Immature natural killer cell (primary cell): ENCODE results near the gene H3-3A. TPM values are rescaled to one million over a fixed set of nuclear protein-coding genes. Genes with fewer than 3 reads are reported as not detected.

ENCODE experiments used
- DNase-seq, 3 donors: peaks; one replicate each; pipeline ENCODE4 v3.0.0; 2022; ENCODE audit warnings: mixed read lengths in 1 of 3
- H3K27ac Mint-ChIP-seq, 6 donors: one replicate each; pipeline ENCODE4 v1.8.0; 2020; ENCODE audit warnings: mixed read lengths in 6 of 6, mild to moderate bottlenecking in 5 of 6, inconsistent platforms in 4 of 6, moderate library complexity in 3 of 6
- H3K27me3 Mint-ChIP-seq, 3 donors: one replicate each; pipeline ENCODE4 v1.8.0; 2020 to 2021; ENCODE audit warnings: low read depth in 3 of 3, mild to moderate bottlenecking in 3 of 3, mixed read lengths in 3 of 3, moderate library complexity in 3 of 3, inconsistent platforms in 1 of 3
- H3K36me3 Mint-ChIP-seq, 3 donors: one replicate each; pipeline ENCODE4 v1.8.0; 2020; ENCODE audit warnings: mixed read lengths in 3 of 3, inconsistent platforms in 2 of 3, mild to moderate bottlenecking in 2 of 3
- H3K4me1 Mint-ChIP-seq, 2 donors: one replicate each; pipeline ENCODE4 v1.8.0; 2020; ENCODE audit warnings: inconsistent platforms in 2 of 2, mild to moderate bottlenecking in 2 of 2, mixed read lengths in 2 of 2, moderate library complexity in 1 of 2
- H3K4me3 Mint-ChIP-seq, 5 donors: one replicate each; pipeline ENCODE4 v1.8.0; 2020; ENCODE audit warnings: mild to moderate bottlenecking in 5 of 5, mixed read lengths in 5 of 5, inconsistent platforms in 3 of 5, moderate library complexity in 3 of 5
- H3K9me3 Mint-ChIP-seq, 6 donors: one replicate each; pipeline ENCODE4 v1.8.0; 2020; ENCODE audit warnings: mild to moderate bottlenecking in 6 of 6, mixed read lengths in 6 of 6, inconsistent platforms in 4 of 6, moderate library complexity in 3 of 6
- polyA plus RNA-seq, 3 donors: library from polyadenylated mRNA; unstranded; fragments of 300-500 nt; fragmentation: Illumina TruSeq; gene quantifications; one replicate each; pipeline ENCODE4 v1.2.3, GENCODE V29; 2021

The H3-3A gene
- polyA plus RNA-seq, 3 donors from 2014 or later: 850 to 1,086 (median 967) TPM

DNA sequence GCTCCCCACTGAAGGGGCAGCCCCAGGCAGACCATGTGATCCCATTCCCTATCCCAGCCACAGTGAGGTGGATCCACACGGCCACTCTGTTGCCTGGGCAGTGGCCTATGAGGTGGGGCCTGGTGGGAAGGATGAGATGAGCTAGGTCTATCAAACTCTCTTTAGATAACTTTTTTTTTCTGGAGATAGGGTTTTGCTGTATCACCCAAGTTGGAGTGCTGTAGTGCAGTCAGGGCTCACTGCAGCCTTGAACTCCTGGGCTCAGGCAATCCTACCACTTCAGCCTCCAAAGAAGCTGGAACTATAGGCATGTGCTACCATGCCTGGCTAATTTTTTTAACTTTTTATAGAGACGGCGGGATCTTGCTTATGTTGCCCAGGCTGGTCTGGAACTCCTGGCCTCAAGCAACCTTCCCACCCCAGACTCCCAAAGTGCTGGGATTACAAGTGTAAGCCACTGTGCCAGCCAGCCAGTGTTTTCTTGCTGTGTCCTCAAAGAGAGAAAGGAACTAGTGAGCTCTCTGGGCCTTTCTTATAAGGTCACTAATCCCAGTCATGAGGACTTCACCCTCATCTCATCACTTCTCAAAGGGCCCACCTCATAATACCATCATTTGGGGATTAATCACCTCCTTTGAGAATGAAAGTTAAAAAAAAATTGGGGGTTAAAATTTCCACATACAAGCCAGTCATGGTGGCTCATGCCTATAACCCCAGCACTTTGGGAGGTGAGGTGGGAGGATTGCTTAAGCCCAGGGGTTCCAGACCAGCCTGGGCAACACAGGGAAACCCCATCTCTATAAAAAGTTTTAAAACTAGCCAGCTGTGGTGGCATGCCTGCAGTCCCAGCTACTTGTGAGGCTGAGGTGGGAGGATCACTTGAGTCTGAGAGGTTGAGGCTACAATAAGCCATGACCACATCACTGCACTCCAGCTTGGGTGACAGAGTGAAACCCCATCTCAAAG is 36.6 kb downstream of the H3-3A start:
- no peak overlapping the region for H3K27ac Mint-ChIP-seq
- peaks cover 13 to 17% of the 10 kb centered on the region in 2 donors for H3K4me1 Mint-ChIP-seq
- H3K27me3 Mint-ChIP-seq: peaks cover 2 to 16% (median 9%) of the 10 kb centered on the region in 3 donors
- no peak for DNase-seq
- no peaks in the 10 kb centered on the region for H3K36me3 Mint-ChIP-seq
- H3K9me3 Mint-ChIP-seq: no peaks in the 10 kb centered on the region
- H3K4me3 Mint-ChIP-seq: peak overlapping the region in 2 of 5 donors; percentile 85 to 91

DNA sequence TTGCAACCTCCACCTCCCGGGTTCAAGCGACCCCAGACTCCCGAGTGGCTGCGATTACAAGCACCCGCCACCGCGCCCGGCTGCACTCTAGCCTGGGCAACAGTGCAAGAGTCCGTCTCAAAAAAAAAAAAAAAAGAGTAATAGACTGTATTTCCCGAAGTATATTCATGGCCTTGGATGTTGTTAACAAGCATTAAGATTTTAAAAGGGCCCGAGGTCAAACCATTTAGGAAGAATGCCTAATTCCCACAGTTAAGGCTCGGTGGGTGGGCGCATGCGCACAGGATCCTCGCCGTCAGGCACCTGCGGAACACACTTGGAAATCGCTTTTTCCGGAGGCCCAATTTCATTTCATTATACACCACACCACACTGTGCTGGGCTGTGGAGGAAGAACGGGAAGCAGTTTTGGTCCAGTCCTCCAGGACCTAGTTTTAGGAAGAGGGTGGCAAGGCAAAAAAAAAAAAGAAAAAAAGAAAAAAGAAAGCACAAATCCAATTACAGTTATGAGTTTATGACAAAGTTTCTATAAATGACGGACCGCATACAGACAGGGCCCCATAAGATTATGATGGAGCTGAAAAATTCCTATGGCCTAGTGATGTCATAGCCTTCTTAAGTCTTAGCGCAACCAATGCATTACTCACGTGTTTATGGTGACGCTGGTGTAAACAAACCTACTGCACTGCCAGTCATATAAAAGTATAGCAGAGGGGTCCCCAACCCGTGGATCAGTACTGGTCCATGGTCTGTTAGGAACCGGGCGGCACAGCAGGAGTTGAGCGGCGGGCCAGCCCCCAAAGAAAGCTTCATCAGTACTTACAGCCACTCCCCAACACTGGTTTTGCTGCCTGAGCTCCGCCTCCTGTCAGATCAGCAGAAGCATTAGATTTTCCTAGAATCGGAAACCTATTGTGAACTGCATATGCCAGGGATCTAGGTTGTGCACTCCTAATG is 38.2 kb downstream of the H3-3A start:
- no peaks in the 10 kb centered on the region for H3K9me3 Mint-ChIP-seq
- peak overlapping the region; percentile 83 to 91 (median 85) for H3K4me3 Mint-ChIP-seq
- H3K27me3 Mint-ChIP-seq: peaks cover 4 to 12% (median 10%) of the 10 kb centered on the region in 3 donors
- H3K36me3 Mint-ChIP-seq: no peaks in the 10 kb centered on the region
- H3K27ac Mint-ChIP-seq: peak overlapping the region in 4 of 6 donors; percentile 45 to 81 (median 70)
- peaks cover 13 to 17% of the 10 kb centered on the region in 2 donors for H3K4me1 Mint-ChIP-seq
- DNase-seq: peak; percentile 31 to 42 (median 37)

DNA sequence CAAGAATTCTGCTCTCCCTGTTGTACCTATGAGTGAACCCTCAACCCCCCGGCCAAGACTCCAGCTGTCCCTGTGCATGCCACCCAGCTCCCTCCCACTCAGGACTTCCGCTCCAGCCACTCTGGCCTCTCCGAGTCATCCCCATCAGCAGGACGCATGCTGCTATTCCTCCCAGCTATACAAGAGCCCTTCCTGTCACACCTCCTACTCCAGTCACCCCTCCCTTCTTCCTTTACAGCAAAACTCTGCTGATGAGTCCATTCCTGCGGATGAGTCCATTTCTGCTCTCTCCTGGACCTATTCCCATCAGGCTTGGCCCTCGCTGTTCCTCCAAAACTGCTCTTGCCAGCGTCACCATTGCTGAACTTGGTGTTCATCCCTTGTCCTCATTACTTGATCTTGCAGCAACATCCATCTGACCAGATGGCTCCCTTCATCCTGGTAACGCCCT is 42.2 kb downstream of the H3-3A start:
- DNase-seq: no peak
- peaks cover 15 to 26% of the 10 kb centered on the region in 2 donors for H3K4me1 Mint-ChIP-seq
- H3K36me3 Mint-ChIP-seq: no peaks in the 10 kb centered on the region
- H3K27ac Mint-ChIP-seq: no peak overlapping the region
- no peaks in the 10 kb centered on the region for H3K9me3 Mint-ChIP-seq
- no peak overlapping the region for H3K4me3 Mint-ChIP-seq
- peaks cover 8 to 15% (median 9%) of the 10 kb centered on the region in 3 donors for H3K27me3 Mint-ChIP-seq

DNA sequence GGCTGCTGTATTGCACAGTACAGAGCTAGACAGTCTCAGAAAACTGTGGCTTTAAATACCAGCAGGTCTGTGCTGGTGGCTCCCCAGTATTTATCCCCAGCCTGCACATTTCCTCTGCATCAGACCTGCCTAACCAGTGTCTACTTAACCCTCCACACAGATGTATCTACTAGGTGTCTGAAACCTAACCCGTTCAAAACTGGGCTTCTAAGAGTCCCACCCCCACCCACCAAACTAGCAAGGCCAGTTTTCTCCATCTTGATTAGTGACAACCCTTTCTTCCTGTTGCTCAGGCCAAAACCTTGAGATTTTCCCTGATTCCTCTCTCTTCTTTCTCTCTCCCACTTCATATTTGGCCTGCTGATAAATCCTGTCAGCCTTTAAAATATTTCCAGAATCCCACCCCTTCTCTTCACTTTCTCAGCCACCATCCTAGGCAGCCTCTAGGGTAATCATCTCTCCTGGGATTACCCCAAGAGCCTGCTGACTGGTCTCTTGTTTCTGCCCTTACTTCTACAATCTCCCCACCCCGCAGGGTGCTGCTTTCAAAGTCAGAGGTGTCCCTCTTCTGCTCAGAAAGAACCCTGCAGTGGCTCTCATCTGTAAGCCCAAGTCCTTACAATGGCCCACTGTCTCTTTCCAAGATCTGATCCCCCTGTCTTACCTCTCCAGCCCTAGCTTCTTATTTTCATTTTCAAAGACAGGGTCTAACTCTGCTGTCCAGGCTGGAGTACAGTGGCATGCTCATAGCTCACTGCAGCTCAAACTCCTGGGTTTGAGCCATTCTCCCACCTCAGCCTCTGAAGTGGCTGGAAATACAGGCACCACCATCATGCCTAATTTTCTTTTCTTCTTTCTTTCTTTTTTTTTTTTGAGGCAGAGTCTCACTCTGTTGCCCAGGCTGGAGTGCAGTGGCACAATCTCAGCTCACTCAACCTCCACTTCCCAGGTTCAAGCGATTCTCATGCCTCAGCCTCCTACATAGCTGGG is 45.2 kb downstream of the H3-3A start:
- Mint-ChIP-seq H3K9me3 (no peaks in the 10 kb centered on the region), H3K27me3 (peaks cover 2 to 9% (median 8%) of the 10 kb centered on the region in 3 donors), H3K4me3 (peak overlapping the region in 1 of 5 donors; percentile 18), H3K4me1 (peaks cover 20 to 29% of the 10 kb centered on the region in 2 donors), H3K27ac (peak overlapping the region; percentile 20 to 80 (median 59)), H3K36me3 (no peaks in the 10 kb centered on the region)
- no peak for DNase-seq

DNA sequence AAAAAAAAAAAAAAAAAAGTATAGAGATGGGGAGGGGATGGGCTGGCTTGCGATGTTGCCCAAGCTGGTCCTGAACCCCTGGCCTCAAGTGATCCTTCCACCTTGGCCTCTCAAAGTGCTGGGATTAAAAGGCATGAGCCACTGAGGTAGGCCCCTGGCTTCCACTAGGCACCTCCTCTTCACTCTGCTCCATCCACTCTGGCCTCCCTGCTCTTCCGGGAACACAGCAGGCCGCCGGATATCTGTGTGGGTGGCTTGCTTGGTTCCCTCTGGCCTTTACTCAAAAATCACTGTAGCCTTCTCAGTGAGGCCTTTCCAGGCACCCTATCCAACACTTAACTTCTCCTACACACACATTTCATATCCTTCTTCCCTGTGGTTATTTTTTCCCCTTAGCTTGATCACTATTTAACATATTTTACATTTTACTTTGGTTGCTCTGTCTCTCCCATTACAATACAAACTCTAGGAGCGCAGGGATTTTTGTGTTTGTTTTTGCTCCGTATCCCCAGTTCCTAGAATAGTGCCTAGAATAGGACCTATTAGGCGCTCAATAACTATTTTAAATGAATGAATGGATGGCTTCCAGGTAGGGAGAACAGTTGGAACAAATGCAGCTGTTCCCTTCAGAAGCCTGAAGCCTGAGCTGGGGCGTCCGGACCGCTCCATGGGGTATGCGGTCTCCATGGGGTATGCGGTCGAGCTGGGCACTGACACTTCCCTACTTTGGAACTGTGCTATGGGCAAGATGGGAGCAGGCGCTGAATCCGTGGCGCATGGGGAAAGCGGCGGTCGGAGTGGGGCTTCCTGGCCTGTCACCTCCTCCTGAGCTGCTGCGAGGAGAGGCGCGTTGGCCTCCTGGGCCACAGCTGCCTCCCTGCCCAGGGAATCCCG is 46.7 kb downstream of the H3-3A start:
- Mint-ChIP-seq H3K9me3 (no peaks in the 10 kb centered on the region), H3K27ac (peak overlapping the region; percentile 91 to 97 (median 94)), H3K4me1 (peaks cover 20 to 29% of the 10 kb centered on the region in 2 donors), H3K4me3 (peak overlapping the region; percentile 92 to 98 (median 95)), H3K36me3 (no peaks in the 10 kb centered on the region), H3K27me3 (peaks cover 2 to 10% (median 8%) of the 10 kb centered on the region in 3 donors)
- DNase-seq: no peak

DNA sequence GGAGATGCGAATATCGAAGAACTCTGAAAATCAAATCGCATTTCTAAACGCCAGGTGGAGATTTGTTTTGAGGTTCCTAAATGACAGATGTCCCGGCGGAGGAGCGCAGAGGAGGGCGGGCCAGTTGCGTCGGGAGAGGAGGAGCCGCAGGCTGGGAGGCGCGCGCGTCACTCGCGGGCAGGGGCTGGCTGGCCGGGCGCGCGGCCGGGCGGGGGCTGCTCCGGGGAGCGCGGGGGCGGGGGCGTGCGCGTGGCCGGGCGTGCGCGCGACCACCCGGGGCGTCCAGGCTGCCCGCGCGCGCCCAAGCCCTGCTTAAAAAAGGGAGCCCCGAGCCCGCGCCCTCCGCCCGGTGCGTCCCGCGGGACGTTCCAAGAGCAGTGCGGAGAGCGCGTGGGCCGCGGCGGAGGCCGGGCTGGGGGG is 47.3 kb downstream of the H3-3A start:
- H3K4me3 Mint-ChIP-seq: peak overlapping the region; percentile 92 to 98 (median 95)
- no peaks in the 10 kb centered on the region for H3K9me3 Mint-ChIP-seq
- DNase-seq: peak; percentile 79 to 84 (median 83)
- H3K27me3 Mint-ChIP-seq: peaks cover 2 to 10% (median 8%) of the 10 kb centered on the region in 3 donors
- H3K36me3 Mint-ChIP-seq: no peaks in the 10 kb centered on the region
- H3K27ac Mint-ChIP-seq: peak overlapping the region; percentile 91 to 97 (median 94)
- H3K4me1 Mint-ChIP-seq: peaks cover 20 to 29% of the 10 kb centered on the region in 2 donors

DNA sequence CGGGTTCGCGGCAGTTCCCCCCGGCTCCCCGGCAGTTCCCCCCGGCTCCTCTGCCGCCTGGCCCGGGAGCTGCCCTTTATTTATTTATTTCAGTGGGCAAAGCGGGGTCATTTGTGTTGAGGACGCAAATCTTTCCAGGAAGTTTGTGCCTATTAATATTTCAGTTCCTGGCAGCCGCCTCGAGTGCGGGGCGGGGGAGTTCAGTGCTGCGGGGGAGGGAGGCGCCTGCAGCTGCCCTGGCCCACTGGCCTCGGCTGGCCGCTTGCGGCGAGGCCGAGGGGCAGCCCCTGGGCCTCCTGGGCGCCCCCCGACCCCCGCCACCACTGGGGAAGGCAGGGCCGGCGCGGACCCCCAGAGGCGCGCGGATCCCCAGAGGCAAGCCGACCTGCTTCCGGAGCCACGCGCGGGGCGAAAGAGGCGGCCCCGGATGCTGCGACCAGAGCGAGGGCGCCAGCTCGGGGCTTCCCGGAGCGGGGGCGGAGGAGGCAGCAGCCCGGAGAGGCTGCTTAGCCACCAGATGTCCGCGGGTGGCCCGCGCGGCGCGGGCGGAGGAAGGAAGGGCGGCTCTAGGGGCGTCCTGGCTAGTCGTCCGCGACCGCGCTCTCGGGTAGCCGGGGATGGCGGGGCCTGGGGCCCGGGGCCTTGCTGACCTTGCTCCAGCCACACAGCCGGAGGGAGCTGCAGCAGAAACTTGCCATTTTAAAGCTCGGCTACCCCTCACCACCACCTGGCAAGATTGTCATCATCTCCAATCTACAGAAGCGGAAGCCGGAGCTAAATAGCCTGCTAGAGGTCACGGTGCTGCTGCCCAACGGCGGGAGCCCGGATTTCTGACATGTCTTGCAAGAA is 48.0 kb downstream of the H3-3A start:
- H3K27ac Mint-ChIP-seq: peak overlapping the region; percentile 84 to 92 (median 89)
- no peaks in the 10 kb centered on the region for H3K9me3 Mint-ChIP-seq
- peaks cover 2 to 9% (median 5%) of the 10 kb centered on the region in 3 donors for H3K27me3 Mint-ChIP-seq
- peak; percentile 80 to 83 (median 81) for DNase-seq
- peaks cover 20 to 29% of the 10 kb centered on the region in 2 donors for H3K4me1 Mint-ChIP-seq
- peak overlapping the region; percentile 74 to 81 (median 80) for H3K4me3 Mint-ChIP-seq
- H3K36me3 Mint-ChIP-seq: no peaks in the 10 kb centered on the region

DNA sequence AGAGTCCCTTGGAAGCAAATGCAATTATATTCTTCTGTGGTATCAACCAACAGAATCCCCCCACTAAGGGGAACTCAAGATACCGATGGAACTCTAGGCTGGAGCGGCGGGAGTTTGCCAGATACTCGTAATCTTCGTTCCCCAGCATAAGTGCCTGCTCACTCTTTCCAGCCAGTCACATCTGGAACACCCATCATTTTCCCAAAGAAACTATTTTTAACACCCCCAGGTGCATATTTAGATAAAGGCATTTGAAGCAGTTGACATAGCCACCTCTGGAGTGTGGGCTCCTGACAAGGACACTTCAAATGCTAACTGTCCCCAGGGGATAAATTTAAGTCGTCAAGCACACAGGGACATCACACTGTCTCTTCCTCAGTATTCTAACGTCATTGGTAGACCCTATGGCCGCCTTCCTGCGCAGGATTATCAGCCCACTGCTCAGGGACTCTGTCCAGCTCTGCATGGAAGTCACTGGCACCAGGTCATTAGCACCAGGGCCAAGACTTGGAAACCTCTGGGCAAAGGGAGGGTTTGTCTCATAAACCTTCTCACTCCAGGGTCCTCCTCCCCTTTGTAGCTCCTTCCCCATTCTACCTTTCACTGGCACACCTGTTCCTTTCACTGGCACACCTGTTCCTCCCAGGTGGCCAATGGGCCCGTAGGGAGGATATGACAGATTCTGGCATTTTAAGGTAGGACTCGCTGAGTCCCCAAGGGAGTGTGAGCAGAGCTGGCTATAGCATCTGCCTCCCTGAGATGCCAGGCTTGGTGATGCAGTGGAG is 48.8 kb downstream of the H3-3A start:
- peak overlapping the region; percentile 84 to 92 (median 87) for H3K27ac Mint-ChIP-seq
- H3K4me1 Mint-ChIP-seq: peaks cover 20 to 29% of the 10 kb centered on the region in 2 donors
- H3K27me3 Mint-ChIP-seq: peaks cover 2 to 9% (median 5%) of the 10 kb centered on the region in 3 donors
- H3K4me3 Mint-ChIP-seq: peak overlapping the region; percentile 74 to 81 (median 80)
- no peak for DNase-seq
- no peaks in the 10 kb centered on the region for H3K36me3 Mint-ChIP-seq
- H3K9me3 Mint-ChIP-seq: no peaks in the 10 kb centered on the region

DNA sequence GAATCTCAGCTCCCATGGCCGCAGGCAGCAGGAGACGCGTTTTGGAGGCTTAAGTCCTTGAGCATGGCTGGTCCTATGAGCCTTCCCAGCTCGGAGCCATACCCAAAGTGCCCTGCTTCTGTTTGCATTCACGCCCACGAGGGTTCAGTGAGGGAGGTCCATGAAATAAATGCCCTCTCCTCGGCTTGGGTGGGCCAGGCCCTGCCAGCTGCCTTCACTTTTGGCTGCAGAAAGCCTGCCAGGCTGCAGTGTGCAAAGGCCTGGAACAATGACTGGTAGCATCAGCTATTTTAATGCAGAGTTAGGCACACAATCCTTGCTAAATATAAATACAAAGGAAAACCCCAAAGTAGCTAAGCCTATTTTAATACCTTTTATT is 49.4 kb downstream of the H3-3A start:
- H3K27ac Mint-ChIP-seq: peak overlapping the region in 5 of 6 donors; percentile 84 to 92 (median 86)
- H3K9me3 Mint-ChIP-seq: no peaks in the 10 kb centered on the region

DNA sequence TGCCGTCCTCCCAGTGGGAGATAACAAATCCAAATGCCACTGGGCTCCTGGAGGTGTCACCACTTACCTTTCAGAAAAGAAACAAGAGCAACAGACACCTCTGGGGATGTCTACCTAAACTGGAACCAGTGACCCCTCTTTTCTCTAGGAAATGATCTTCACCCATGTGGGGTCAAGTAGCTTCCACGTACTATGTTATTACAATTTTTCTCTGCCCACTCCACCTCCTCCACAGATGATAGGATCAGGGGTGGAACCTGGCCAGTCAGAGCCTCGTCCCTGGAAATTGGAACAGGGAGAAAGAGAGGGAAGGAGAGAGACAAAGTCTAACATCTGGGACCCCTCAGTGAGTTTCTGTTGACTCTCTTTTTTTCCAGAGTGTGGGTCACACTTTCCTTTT is 50.1 kb downstream of the H3-3A start:
- H3K4me3 Mint-ChIP-seq: peak overlapping the region in 3 of 5 donors; percentile 27 to 81 (median 54)
- H3K27ac Mint-ChIP-seq: peak overlapping the region in 3 of 6 donors; percentile 33 to 86 (median 72)
- no peaks in the 10 kb centered on the region for H3K36me3 Mint-ChIP-seq

More for the DNA sequence above, 49.4 kb downstream of the H3-3A start:
- peaks cover 2 to 9% (median 5%) of the 10 kb centered on the region in 3 donors for H3K27me3 Mint-ChIP-seq
- no peaks in the 10 kb centered on the region for H3K36me3 Mint-ChIP-seq
- no peak for DNase-seq
- H3K4me3 Mint-ChIP-seq: peak overlapping the region in 2 of 5 donors; percentile 19 to 81
- peaks cover 20 to 29% of the 10 kb centered on the region in 2 donors for H3K4me1 Mint-ChIP-seq

More for the DNA sequence above, 50.1 kb downstream of the H3-3A start:
- Mint-ChIP-seq H3K27me3 (peaks cover 5 to 6% (median 5%) of the 10 kb centered on the region in 3 donors), H3K9me3 (no peaks in the 10 kb centered on the region), H3K4me1 (peaks cover 20 to 29% of the 10 kb centered on the region in 2 donors)
- DNase-seq: no peak
